CD4-positive, alpha-beta T cell (primary cell): ENCODE data around the gene IKBKE. TPM values are rescaled to one million over a fixed set of nuclear protein-coding genes. Genes with fewer than 3 reads are reported as not detected.

Source experiments
- ATAC-seq: fragments of 200-7000 bp; cut with Tn5 transposase; one replicate; pipeline ENCODE4 v1.10.0; 2022; ENCODE audit warnings: mild to moderate bottlenecking; ENCODE audit not compliant: poor library complexity
- CTCF ChIA-PET: fragments of 350-600 bp; sonication (Branson Sonifier 250); formaldehyde crosslinking; loops from one replicate; lab custom pipeline; 2021; ENCODE audit warnings: antibody characterized with exemption, inconsistent platforms; lab: Charles Lee
- POLR2A ChIA-PET: fragments of 350-600 bp; sonication (Branson Sonifier 250); formaldehyde crosslinking; loops from one replicate; lab custom pipeline; 2021; ENCODE audit warnings: antibody characterized with exemption, inconsistent platforms; lab: Charles Lee
- DNase-seq, 14 experiments: peaks; one replicate each; pipeline ENCODE4 v3.0.0-alpha.2; 2013 to 2020; ENCODE audit warnings: mixed read lengths in 2 of 14
- H3K27ac ChIP-seq, 2 donors: one replicate each; pipeline versions ENCODE4 v1.5.1 to v1.7.0; 2013; ENCODE audit warnings: low read length in 2 of 2, low read depth in 1 of 2, mild to moderate bottlenecking in 1 of 2
- H3K27me3 ChIP-seq, 2 experiments: 1 replicate in 1 of 2; 2 replicates in 1 of 2; pipeline versions ENCODE4 v1.6.1 to v1.7.0; 2013; ENCODE audit warnings: low read length in 2 of 2, control low read depth in 1 of 2, mild to moderate bottlenecking in 1 of 2, moderate library complexity in 1 of 2; ENCODE audit not compliant: insufficient read depth in 2 of 2, control insufficient read depth in 1 of 2
- H3K36me3 ChIP-seq: one replicate; pipeline ENCODE4 v1.6.1; 2013; ENCODE audit warnings: low read length, control low read depth; ENCODE audit not compliant: insufficient read depth
- H3K4me1 ChIP-seq: one replicate; pipeline ENCODE4 v1.6.1; 2013; ENCODE audit warnings: low read length, control low read depth; ENCODE audit not compliant: insufficient read depth
- H3K4me3 ChIP-seq: one replicate; pipeline ENCODE4 v1.5.1; 2013; ENCODE audit warnings: mild to moderate bottlenecking, low read length, moderate library complexity
- H3K9me3 ChIP-seq, 2 experiments: 1 replicate in 1 of 2; 2 replicates in 1 of 2; pipeline versions ENCODE4 v1.6.1 to v1.7.0; 2013; ENCODE audit warnings: low read length in 2 of 2, mild to moderate bottlenecking in 2 of 2, control low read depth in 1 of 2, moderate library complexity in 1 of 2; ENCODE audit not compliant: control insufficient read depth in 1 of 2, insufficient read depth in 1 of 2
- H3K27ac Mint-ChIP-seq: one replicate; pipeline ENCODE4 v1.8.0; 2020; ENCODE audit warnings: mixed read lengths
- H3K27me3 Mint-ChIP-seq: one replicate; pipeline ENCODE4 v1.8.0; 2021; ENCODE audit warnings: mixed read lengths
- H3K36me3 Mint-ChIP-seq: one replicate; pipeline ENCODE4 v1.8.0; 2021; ENCODE audit warnings: low read depth, mixed read lengths
- H3K4me1 Mint-ChIP-seq: one replicate; pipeline ENCODE4 v1.8.0; 2021; ENCODE audit warnings: low read depth, mixed read lengths
- H3K4me3 Mint-ChIP-seq: one replicate; pipeline ENCODE4 v1.8.0; 2020; ENCODE audit warnings: mild to moderate bottlenecking, mixed read lengths
- H3K9me3 Mint-ChIP-seq: one replicate; pipeline ENCODE4 v1.8.0; 2020; ENCODE audit warnings: mixed read lengths
- CTCF ChIP-seq: fragments of 200-600 bp; IDR thresholded peaks from one replicate; pipeline ENCODE4 v1.8.0; 2022; ENCODE audit warnings: antibody characterized with exemption, mild to moderate bottlenecking
- intact Hi-C, 2 experiments: fragments of 100-400 bp; cut with DNase I in 1 of 2; cut with micrococcal nuclease in 1 of 2; formaldehyde crosslinking; loops; one replicate each; pipeline versions ENCODE4 v1.15.1 to v1.9.0; 2023 to 2025; cut with DNase I, micrococcal nuclease
- total RNA-seq, 174 experiments: library from RNA in 2 of 174; stranded (reverse) in 2 of 174; gene quantifications; one replicate each; pipeline ENCODE4 v1.2.3 and lab custom pipeline; 2021 to 2026

Gene IKBKE
- total RNA-seq, 2 experiments from 2014 or later = 27.9 to 29.8 TPM

GRCh38 chr1:206497774-206498173, 27.5 kb downstream of the IKBKE start:
- Histone ChIP-seq H3K9me3 (no peaks in the 10 kb centered on the region), H3K36me3 (peaks cover 57% of the 10 kb centered on the region), H3K4me1 (peaks cover 4% of the 10 kb centered on the region), H3K4me3 (no peak overlapping the region), H3K27ac (no peak overlapping the region), H3K27me3 (no peaks in the 10 kb centered on the region)
- no peak for TF ChIP-seq CTCF
- peaks cover 55% of the 10 kb centered on the region for H3K36me3 Mint-ChIP-seq
- POLR2A ChIA-PET = interaction anchor here (0.7 kb wide), 1 partner anchor 8 kb away, joined by 3 read pairs; no protein-coding TSS in a partner anchor
- intact Hi-C loops = loop anchor here (5.0 to 10.0 kb wide), 2 partner anchors 45 to 47 kb away; no protein-coding TSS in a partner anchor
- H3K27me3 Mint-ChIP-seq = no peaks in the 10 kb centered on the region
- DNase-seq = no peak
- CTCF ChIA-PET = interaction anchor here (0.6 kb wide), 2 partner anchors 43 to 1089 kb away, joined by 3 to 4 read pairs; no protein-coding TSS in a partner anchor
- no peak for ATAC-seq
- H3K27ac Mint-ChIP-seq = no peak overlapping the region
- H3K9me3 Mint-ChIP-seq = no peaks in the 10 kb centered on the region
- no peak overlapping the region for H3K4me3 Mint-ChIP-seq
- H3K4me1 Mint-ChIP-seq = no peaks in the 10 kb centered on the region

- intact Hi-C loops = loop anchor here (5.0 to 10.0 kb wide), 2 partner anchors 44 to 46 kb away; no protein-coding TSS in a partner anchor
- ChIA-PET POLR2A (interaction anchor here (1.0 kb wide), 1 partner anchor 29 kb away, joined by 3 read pairs; the partner anchor contains the start of gene IKBKE), CTCF (interaction anchor here (0.6 kb wide), 1 partner anchor 1090 kb away, joined by 3 read pairs; no protein-coding TSS in a partner anchor)
- peak overlapping the region; percentile 49 for H3K27ac Mint-ChIP-seq
- Histone ChIP-seq H3K36me3 (peaks cover 48% of the 10 kb centered on the region), H3K4me1 (peaks cover 5% of the 10 kb centered on the region), H3K27ac (no peak overlapping the region), H3K9me3 (no peaks in the 10 kb centered on the region), H3K27me3 (no peaks in the 10 kb centered on the region), H3K4me3 (no peak overlapping the region)
- no peak overlapping the region for H3K4me3 Mint-ChIP-seq
- TF ChIP-seq CTCF = no peak
- H3K9me3 Mint-ChIP-seq = no peaks in the 10 kb centered on the region
- ATAC-seq = no peak
- H3K27me3 Mint-ChIP-seq = no peaks in the 10 kb centered on the region
- no peak for DNase-seq
- H3K36me3 Mint-ChIP-seq = peaks cover 46% of the 10 kb centered on the region
- H3K4me1 Mint-ChIP-seq = no peaks in the 10 kb centered on the region
Observed at GRCh38 chr1:206498685-206499084, 28.4 kb downstream of the IKBKE start.

- Mint-ChIP-seq H3K27ac (no peak overlapping the region), H3K36me3 (peaks cover 36% of the 10 kb centered on the region), H3K4me3 (no peak overlapping the region), H3K9me3 (no peaks in the 10 kb centered on the region), H3K4me1 (peaks cover 9% of the 10 kb centered on the region), H3K27me3 (no peaks in the 10 kb centered on the region)
- intact Hi-C loops = no loop called here
- Histone ChIP-seq H3K4me1 (peaks cover 16% of the 10 kb centered on the region), H3K27me3 (no peaks in the 10 kb centered on the region), H3K27ac (no peak overlapping the region), H3K4me3 (no peak overlapping the region), H3K36me3 (peaks cover 36% of the 10 kb centered on the region), H3K9me3 (no peaks in the 10 kb centered on the region)
- ChIA-PET POLR2A (interaction anchor here (0.6 kb wide), 1 partner anchor 69 kb away, joined by 3 read pairs; no protein-coding TSS in a partner anchor), CTCF (no interaction called here)
- TF ChIP-seq CTCF = no peak
- DNase-seq = no peak
- no peak for ATAC-seq
Observed at GRCh38 chr1:206500046-206500445, 29.8 kb downstream of the IKBKE start.
